AG04450 (cell line): ENCODE data around the gene WDR55. TPM values are rescaled to one million over a fixed set of nuclear protein-coding genes. Genes with fewer than 3 reads are reported as not detected.

Experiments used
- CTCF ChIA-PET: fragments of 300-600, 350-600 bp; formaldehyde crosslinking; extraction: SDS; loops from one replicate; lab custom pipeline; 2022; ENCODE audit warnings: antibody characterized with exemption, inconsistent platforms; lab: Charles Lee
- POLR2A ChIA-PET: fragments of 350-600 bp; formaldehyde crosslinking; extraction: SDS; loops from one replicate; lab custom pipeline; 2021; ENCODE audit warnings: antibody characterized with exemption, inconsistent platforms; lab: Yijun Ruan, JAX
- DNase-seq: peaks from one replicate; pipeline ENCODE4 v3.0.0-alpha.2; 2011; ENCODE audit warnings: low read depth, low spot score
- H3K27ac ChIP-seq: one replicate; pipeline ENCODE4 v1.5.1; 2012; ENCODE audit warnings: low read depth, low read length, control low read depth
- H3K27me3 ChIP-seq: one replicate; pipeline ENCODE4 v1.6.0; 2012; ENCODE audit warnings: low read length; ENCODE audit not compliant: control insufficient read depth, insufficient read depth
- H3K4me3 ChIP-seq: 2 replicates; pipeline ENCODE4 v1.5.1; 2011; ENCODE audit warnings: mild to moderate bottlenecking, low read depth, low read length, control low read depth
- H3K9me3 ChIP-seq: 2 replicates; pipeline ENCODE4 v1.5.1; 2012; ENCODE audit warnings: low read length; ENCODE audit not compliant: control insufficient read depth, insufficient read depth
- CTCF ChIP-seq: IDR thresholded peaks from 2 replicates; pipeline ENCODE4 v1.5.1; 2011; ENCODE audit warnings: low read depth, low read length, control low read depth, inconsistent platforms
- polyA plus RNA-seq: library from polyadenylated mRNA; depleted of rRNA; stranded (reverse); fragments of >200 nt; gene quantifications from 2 replicates; pipeline ENCODE4 v1.2.3, GENCODE V29; 2011

Gene WDR55
- polyA plus RNA-seq, 1 experiment: 13.6 TPM

DNA sequence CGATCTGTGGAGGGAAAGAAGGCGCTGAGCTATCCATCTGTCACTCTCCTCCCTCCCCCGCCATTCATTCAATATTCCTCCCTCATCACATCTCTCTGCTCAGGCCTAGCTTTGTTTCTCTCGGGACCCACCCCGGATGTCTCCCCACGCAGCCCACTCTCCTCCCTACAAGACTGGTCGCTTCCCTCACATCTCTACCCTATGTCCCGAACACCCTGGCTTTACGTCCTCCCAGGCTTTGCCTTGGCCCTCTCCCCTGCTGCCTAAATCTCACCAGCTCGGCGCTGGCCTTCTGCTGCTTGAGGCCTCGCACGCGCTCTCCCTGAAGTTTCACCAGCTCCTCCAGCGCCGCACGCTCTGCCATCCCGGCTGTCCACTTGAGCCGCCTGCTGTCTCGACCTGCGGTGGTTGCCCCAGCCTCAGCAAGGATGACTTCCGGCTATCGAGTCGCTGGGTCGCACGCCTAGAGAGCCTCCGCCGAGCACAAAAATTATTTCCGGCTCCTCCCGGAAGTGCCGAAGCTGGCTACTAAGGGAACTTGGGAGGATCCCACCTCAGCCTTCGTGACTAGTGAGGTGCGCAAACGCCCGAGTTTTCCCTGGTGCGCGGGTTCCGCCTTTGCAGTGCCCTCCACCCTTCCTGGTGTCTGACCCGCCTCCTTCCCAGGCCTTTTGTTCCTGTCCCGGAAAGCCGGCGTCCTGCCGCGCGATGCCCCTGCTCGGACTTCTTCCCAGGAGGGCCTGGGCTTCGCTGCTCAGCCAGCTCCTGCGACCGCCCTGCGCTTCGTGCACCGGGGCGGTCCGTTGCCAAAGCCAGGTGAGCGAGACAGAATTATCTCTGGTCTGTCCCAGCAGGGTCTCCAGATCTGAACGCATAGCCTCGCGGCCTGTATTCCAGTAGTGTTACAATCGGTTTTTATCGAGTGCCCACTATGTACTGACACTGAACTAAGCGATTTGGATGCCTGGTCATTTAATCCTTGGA, 26.5 kb downstream of the WDR55 start, which contains the start of the genes HARS1 and HARS2:
TSS of gene HARS1 (minus strand) at position 430 of the 984 bp plus-strand sequence. CDS start at position 364, 66 bp downstream.
TSS of gene HARS2 (plus strand) at position 515 of the 984 bp plus-strand sequence. CDS start at position 709, 194 bp downstream.
- Histone ChIP-seq H3K9me3 (no peaks in the 10 kb centered on the region; the same call in 1 of the 2 replicates), H3K4me3 (peak within 1 kb of the TSS; percentile 99), H3K27me3 (no peaks in the 10 kb centered on the region), H3K27ac (peak within 1 kb of the TSS; percentile 77)
- POLR2A ChIA-PET: interaction anchor here (0.6 to 2.0 kb wide), 16 partner anchors 9 to 447 kb away, joined by 3 to 21 read pairs (median 3); partner anchors contain the start of genes IK, NDUFA2, SRA1 and WDR55
- TF ChIP-seq CTCF: no peak
- CTCF ChIA-PET: interaction anchor here (0.6 to 1.2 kb wide), 4 partner anchors 138 to 318 kb away, joined by 3 to 5 read pairs (median 3); partner anchors contain the start of gene EIF4EBP3
- DNase-seq: peak; percentile 86

DNA sequence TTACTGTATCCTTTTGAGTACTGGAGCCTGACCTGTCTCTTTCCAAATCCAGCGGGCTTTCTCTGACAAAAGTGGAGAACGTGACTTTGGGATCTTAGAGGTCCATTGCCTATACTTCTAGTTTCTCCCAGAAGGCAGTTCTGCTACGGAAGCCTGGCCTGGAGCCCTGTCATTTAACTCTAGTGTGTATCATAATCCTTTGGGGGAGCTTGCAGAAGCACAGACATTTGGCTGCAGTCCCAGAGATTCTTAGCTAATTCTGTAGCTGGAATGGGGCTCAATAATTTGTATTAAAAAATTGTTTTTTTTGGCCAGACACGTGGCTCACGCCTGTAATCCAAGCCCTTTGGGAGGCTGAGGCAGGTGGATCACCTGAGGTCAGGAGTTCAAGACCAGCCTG, 29.6 kb downstream of the WDR55 start:
- H3K4me3 ChIP-seq: no peak overlapping the region
- H3K27me3 ChIP-seq: no peaks in the 10 kb centered on the region
- ChIA-PET CTCF (no interaction called here), POLR2A (interaction anchor here (0.5 to 1.1 kb wide), 2 partner anchors 47 to 292 kb away, joined by 4 to 7 read pairs; partner anchors contain the start of genes IK and NDUFA2)
- TF ChIP-seq CTCF: no peak
- peak overlapping the region; percentile 21 for H3K27ac ChIP-seq
- no peaks in the 10 kb centered on the region; the same call in 1 of the 2 replicates for H3K9me3 ChIP-seq
- DNase-seq: no peak

DNA sequence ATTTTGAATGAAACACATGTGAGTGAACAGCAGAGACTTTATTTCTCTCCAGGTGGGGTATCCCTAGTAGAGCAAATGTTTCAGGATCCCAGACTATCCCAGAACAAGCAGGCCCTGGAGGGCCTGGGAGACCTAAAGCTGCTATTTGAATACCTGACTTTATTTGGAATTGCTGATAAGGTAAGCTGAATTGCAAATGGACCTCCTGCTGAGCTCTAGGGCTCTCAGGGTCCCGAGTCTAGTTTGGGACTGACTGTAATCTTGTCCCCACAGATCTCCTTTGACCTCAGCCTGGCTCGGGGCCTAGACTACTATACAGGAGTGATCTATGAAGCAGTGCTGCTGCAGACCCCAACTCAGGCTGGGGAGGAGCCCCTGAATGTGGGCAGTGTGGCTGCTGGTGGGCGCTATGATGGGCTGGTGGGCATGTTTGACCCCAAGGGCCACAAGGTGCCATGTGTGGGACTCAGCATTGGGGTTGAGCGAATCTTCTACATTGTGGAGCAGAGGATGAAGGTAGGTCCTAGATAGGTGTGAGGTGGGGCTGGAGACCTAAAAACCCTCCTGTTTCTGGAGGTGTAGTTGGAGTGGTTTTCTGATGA, 32.3 kb downstream of the WDR55 start:
- H3K27me3 ChIP-seq: no peaks in the 10 kb centered on the region
- no peak overlapping the region for H3K4me3 ChIP-seq
- CTCF ChIA-PET: interaction anchor here (0.6 kb wide), 1 partner anchor 11 kb away, joined by 4 read pairs; no protein-coding TSS in a partner anchor
- POLR2A ChIA-PET: interaction anchor here (0.5 to 0.6 kb wide), 2 partner anchors 195 to 411 kb away, joined by 4 to 5 read pairs; no protein-coding TSS in a partner anchor
- H3K9me3 ChIP-seq: no peaks in the 10 kb centered on the region
- H3K27ac ChIP-seq: no peak overlapping the region
- DNase-seq: no peak
- TF ChIP-seq CTCF: no peak

DNA sequence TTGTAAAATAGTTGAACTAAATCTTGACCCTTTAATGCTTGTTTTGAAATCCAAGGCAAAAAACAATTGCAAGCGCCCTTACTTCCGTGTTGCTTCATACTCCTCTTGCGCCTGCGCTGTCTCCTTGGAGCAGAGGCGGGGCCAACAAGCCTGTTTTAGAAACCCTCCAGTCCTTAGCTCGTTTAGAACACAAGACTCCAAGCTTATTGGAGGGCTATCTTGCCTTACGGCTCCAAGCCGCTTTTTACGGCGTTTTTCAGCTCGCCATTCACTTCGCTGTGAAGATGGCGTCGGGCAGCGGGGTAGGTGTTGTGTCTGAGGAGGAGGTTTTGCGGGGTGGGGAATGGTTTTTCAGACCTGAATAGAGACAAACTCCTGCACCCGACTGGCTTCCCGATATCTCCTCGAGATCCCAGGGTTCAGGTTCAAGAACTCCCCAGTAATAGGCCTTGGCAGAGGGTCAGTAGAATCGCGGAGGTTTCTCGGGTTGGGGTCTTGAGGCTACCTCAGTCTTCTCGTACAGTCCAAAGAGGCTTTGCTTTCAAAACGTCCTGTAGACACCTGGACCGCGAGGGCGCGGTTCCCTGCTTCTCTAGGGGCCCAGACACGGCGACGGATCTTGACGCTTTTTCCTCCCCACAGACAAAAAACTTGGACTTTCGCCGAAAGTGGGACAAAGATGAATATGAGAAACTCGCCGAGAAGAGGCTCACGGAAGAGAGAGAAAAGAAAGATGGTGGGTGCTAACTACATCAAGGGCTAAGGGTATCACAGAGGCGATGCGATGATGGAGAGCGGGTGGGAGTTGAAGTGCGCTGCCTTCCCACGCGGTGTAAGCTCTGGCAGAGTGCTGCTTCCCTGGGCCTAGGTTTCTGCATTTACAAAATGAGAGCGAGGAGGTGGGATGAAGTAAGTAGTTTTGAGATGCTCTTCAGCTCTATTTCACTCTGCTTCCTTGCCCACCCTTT, 35.8 kb downstream of the WDR55 start, which contains the start of gene ZMAT2:
TSS of gene ZMAT2 (plus strand) at position 271 of the 968 bp plus-strand sequence. CDS start at position 285, 14 bp downstream.
- H3K27me3 ChIP-seq: no peaks in the 10 kb centered on the region
- CTCF ChIA-PET: interaction anchor here (0.6 to 1.7 kb wide), 2 partner anchors 11 to 18 kb away, joined by 3 read pairs; no protein-coding TSS in a partner anchor
- peak within 1 kb of the TSS; percentile 92 for H3K4me3 ChIP-seq
- peak within 1 kb of the TSS; percentile 39 for H3K27ac ChIP-seq
- POLR2A ChIA-PET: interaction anchor here (0.7 to 1.2 kb wide), 6 partner anchors 9 to 299 kb away, joined by 3 to 21 read pairs (median 5); partner anchors contain the start of genes ANKHD1, HARS1, HARS2 and IK
- peak; percentile 96 for DNase-seq
- H3K9me3 ChIP-seq: no peaks in the 10 kb centered on the region
- no peak for TF ChIP-seq CTCF
